ENCODE results near the gene MARF1. TPM values are rescaled to one million over a fixed set of nuclear protein-coding genes. Genes with fewer than 3 reads are reported as not detected.
A peak's percentile ranks its signal among the peaks of the same experiment; 100 is the strongest.
"Not testable (repeated sequence)": the region's sequence is repeated elsewhere in the genome, so short reads cannot be mapped to it uniquely, and the experiment has no call there.

The MARF1 gene
- total and polyA plus RNA-seq, 8 donors, result 15.5 to 65.3 (median 37.2) TPM

GRCh38 chr16:15676506-15676905 is 33.6 kb upstream of the MARF1 start:
- H3K9me3 ChIP-seq, result no peaks in the 10 kb centered on the region
- TF ChIP-seq CTCF (IDR thresholded peaks at IDR 0.05) (no peak), POLR2AphosphoS5 (IDR thresholded peaks at IDR 0.05) (no peak), EP300 (IDR thresholded peaks at IDR 0.05) (no peak), POLR2A (IDR thresholded peaks at IDR 0.05) (no peak)
- no peak overlapping the region for H3K4me3 ChIP-seq
- peaks cover 10 to 66% (median 54%) of the 10 kb centered on the region in 4 donors for H3K36me3 ChIP-seq
- peak overlapping the region in 1 of 5 donors; percentile 32 for H3K27ac ChIP-seq
- H3K27me3 ChIP-seq, result no peaks in the 10 kb centered on the region
- intact Hi-C loops (cut with DNase I; ENCODE audit: low total_unique reads), result no loop called here
- DNase-seq, result no peak
- WGBS, 5 donors, result 77 to 87% (median 84%) methylated on average over 9 to 10 of the region's 10 CpGs
- peaks cover 0 to 24% (median 10%) of the 10 kb centered on the region in 4 donors for H3K4me1 ChIP-seq

GRCh38 chr16:15674571-15674970 is 31.6 kb upstream of the MARF1 start:
- no peak overlapping the region for H3K4me3 ChIP-seq
- H3K27ac ChIP-seq, result no peak overlapping the region
- no peaks in the 10 kb centered on the region for H3K9me3 ChIP-seq
- H3K36me3 ChIP-seq, result peaks cover 15 to 75% (median 61%) of the 10 kb centered on the region in 4 donors
- H3K27me3 ChIP-seq, result no peaks in the 10 kb centered on the region
- 94 to 97% (median 96%) methylated on average over 7 of the region's 7 CpGs for WGBS, 5 donors
- peaks cover 0 to 26% (median 10%) of the 10 kb centered on the region in 4 donors for H3K4me1 ChIP-seq
- TF ChIP-seq CTCF (IDR thresholded peaks at IDR 0.05) (no peak), EP300 (IDR thresholded peaks at IDR 0.05) (no peak), POLR2AphosphoS5 (IDR thresholded peaks at IDR 0.05) (no peak), POLR2A (IDR thresholded peaks at IDR 0.05) (no peak)
- no peak for DNase-seq
- intact Hi-C loops (cut with DNase I; ENCODE audit: low total_unique reads), result no loop called here

GRCh38 chr16:15672514-15673167 is 29.7 kb upstream of the MARF1 start:
- Histone ChIP-seq H3K27me3 (no peaks in the 10 kb centered on the region), H3K27ac (peak overlapping the region; percentile 52 to 90 (median 81)), H3K9me3 (no peaks in the 10 kb centered on the region), H3K4me1 (peaks cover 0 to 26% (median 10%) of the 10 kb centered on the region in 4 donors), H3K36me3 (peaks cover 19 to 75% (median 61%) of the 10 kb centered on the region in 4 donors), H3K4me3 (no peak overlapping the region)
- TF ChIP-seq POLR2AphosphoS5 (IDR thresholded peaks at IDR 0.05), result peak; percentile 61 to 85 (median 66)
- TF ChIP-seq POLR2A (IDR thresholded peaks at IDR 0.05), result no peak
- 40 to 58% (median 53%) methylated on average over 19 to 20 of the region's 20 CpGs for WGBS, 5 donors
- intact Hi-C loops (cut with DNase I; ENCODE audit: low total_unique reads), result no loop called here
- peak; percentile 70 to 90 for DNase-seq

GRCh38 chr16:15672127-15672513 is 29.2 kb upstream of the MARF1 start:
- H3K27ac ChIP-seq, result peak overlapping the region in 4 of 5 donors; percentile 75 to 90 (median 82)
- 88 to 96% (median 92%) methylated on average over 10 of the region's 10 CpGs for WGBS, 5 donors
- intact Hi-C loops (cut with DNase I; ENCODE audit: low total_unique reads); H3K27me3 ChIP-seq; DNase-seq; H3K4me3 ChIP-seq; H3K9me3 ChIP-seq: not testable (repeated sequence)
- H3K36me3 ChIP-seq, result peaks cover 23 to 75% (median 62%) of the 10 kb centered on the region in 4 donors
- peaks cover 0 to 26% (median 10%) of the 10 kb centered on the region in 4 donors for H3K4me1 ChIP-seq

GRCh38 chr16:15671530-15672117 is 28.7 kb upstream of the MARF1 start:
- no peaks in the 10 kb centered on the region for H3K9me3 ChIP-seq
- 91 to 96% (median 95%) methylated on average over 8 of the region's 8 CpGs for WGBS, 5 donors
- no peak overlapping the region for H3K4me3 ChIP-seq
- intact Hi-C loops (cut with DNase I; ENCODE audit: low total_unique reads), result no loop called here
- H3K4me1 ChIP-seq, result peaks cover 0 to 26% (median 10%) of the 10 kb centered on the region in 4 donors
- peaks cover 27 to 75% (median 62%) of the 10 kb centered on the region in 4 donors for H3K36me3 ChIP-seq
- no peak for DNase-seq
- H3K27ac ChIP-seq, result peak overlapping the region in 4 of 5 donors; percentile 75 to 90 (median 82)
- TF ChIP-seq POLR2A (IDR thresholded peaks at IDR 0.05) (no peak), POLR2AphosphoS5 (IDR thresholded peaks at IDR 0.05) (no peak), EP300 (IDR thresholded peaks at IDR 0.05) (no peak), CTCF (IDR thresholded peaks at IDR 0.05) (no peak)
- H3K27me3 ChIP-seq, result no peaks in the 10 kb centered on the region
